ENCODE results near the gene FBXO7.
"Not testable (repeated sequence)": the region's sequence is repeated elsewhere in the genome, so short reads cannot be mapped to it uniquely, and the experiment has no call there.

The FBXO7 gene
- total RNA-seq, result 162 to 190 reads per million in 2 donors

DNA sequence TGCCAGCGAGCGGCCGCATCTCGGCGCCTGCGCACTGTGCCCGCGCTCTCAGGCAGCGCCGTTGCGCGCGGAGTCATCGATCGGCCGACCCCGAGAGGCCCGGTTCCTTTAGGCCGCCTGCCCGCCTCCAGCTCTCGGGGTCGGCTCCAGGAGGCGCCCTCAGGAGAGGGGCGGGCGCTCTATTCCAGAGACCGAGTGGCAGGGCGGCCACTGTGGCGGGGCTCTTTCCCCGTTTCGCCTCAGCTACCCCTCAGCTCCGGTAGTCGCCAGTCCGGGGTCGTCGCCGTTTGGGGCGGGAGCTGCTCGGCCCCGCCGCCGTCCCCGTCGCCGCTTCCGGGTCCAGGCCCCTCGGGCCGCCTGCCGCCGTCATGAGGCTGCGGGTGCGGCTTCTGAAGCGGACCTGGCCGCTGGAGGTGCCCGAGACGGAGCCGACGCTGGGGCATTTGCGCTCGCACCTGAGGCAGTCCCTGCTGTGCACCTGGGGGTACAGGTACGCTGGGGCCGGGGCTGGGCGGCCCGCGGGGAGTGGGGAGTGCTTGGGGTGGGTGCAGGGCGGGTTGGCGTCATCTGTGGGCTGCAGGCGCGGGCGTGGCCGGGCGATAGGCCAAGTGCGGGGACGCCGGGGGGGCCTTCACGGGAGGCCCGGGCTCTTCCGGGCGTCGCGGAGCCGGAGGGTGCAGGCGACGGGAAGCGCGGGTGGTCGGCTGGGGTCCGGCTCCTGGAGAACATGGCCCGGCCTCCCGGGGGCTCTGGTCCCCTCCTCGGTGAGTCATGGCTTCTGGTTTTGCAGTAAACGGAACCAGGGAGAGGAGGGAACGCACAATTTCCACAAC lies at the start of gene FBXO7:
Gene FBXO7, plus strand, starts transcription at position 177 of the 833 bp plus-strand sequence. Its CDS starts 192 bp downstream, at position 369.
- peak; percentile 78 for DNase-seq

- DNase-seq, result no peak
Measured at GRCh38 chr22:32426881-32427280, 47.7 kb upstream of the FBXO7 start.

DNA sequence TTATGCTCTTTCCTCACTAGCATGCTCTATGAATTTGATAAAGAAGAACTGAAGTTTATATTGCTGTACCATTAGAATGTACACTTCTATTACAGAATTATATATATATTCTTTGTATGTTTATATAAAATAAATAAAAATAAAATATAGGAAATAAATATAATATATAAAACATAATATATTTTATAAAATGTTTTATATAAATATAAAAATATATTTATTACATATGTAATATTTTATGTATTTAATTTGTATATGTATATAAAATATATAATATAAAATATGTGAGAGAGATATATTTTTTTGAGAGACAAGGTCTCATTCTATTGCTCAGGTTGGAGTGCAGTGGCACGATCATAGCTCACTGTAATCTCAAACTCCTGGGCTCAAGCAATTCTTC lies 44.3 kb upstream of the FBXO7 start:
- DNase-seq, result no peak

DNA sequence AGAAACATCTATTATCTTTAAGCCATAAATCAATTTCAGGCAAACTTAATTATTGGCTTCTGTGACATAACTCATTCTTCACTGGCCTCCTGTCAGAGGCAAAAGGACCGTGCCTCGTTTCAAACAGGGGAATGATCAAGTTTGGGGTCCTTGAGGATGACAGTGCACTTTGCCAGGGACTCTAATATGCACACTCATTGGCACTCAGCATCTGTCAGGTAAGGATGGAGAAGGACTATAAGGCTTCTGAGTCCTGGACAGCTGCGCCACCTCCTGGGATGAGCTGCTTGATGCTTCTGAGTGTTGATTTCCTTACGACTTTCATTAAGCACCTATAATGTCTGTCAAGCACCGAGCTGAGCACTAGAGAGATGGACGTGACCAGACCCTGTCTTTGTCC lies 30.5 kb upstream of the FBXO7 start:
- DNase-seq, result no peak

GRCh38 chr22:32446321-32446720 lies 28.3 kb upstream of the FBXO7 start:
- DNase-seq, result no peak

DNA sequence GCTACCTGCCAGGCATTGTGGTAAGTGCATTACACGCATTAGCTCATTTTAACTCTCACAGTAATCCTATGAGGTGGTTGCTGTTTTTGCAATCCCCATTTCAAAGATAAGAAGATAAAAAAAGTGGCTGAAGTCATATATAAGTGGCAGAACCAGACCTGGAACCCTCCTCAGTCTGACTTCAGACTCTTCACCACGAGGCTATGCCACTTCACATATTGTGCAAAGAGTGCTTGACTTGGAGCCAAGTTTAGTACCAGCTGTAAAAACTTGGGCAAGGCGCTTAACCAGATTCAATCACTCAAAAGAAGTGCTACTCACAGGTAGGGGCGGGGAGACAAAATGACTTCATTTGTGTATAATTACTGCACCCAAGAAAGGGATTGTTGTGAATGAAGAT lies 25.6 kb upstream of the FBXO7 start:
- DNase-seq, result no peak

DNA sequence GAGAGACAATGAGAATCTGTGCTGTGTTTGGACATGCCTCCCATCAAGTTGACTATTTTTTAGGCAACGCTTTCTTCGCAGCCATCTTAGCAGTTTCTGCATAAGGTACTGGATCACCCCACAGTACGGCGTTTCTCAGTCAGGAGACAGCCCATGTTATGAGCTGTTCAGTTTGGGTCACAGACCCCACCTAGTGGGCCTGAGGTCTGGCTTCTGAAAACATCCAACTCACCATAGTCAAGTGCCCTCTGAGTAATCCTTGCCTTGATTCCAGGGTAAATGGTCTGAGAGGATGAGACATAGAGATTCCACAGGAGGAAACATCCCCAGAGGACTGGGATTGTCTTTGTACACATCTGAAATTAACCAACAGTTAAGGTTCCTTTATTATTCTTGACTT lies 17.6 kb upstream of the FBXO7 start:
- no peak for DNase-seq

DNA sequence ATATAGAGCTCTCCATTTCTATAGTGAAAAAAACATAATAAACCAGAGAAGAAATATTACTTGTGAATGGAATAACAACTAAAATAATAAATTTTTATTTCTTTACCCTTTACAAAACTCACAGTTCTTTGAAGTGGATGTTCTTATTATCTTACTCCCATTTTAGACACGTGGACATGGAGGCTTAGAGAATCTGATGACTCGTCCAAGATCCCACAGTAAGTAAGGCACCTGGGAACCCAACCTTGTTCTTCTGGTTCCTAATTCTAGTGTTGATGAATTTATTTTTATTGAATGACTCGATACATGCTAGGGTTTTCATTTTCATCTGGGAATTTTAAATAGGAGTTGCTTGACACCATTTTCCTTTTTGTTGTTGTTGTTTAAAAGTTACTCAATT lies 12.2 kb upstream of the FBXO7 start:
- DNase-seq, result no peak

GRCh38 chr22:32465661-32466060 lies 8.9 kb upstream of the FBXO7 start:
- DNase-seq, result no peak

GRCh38 chr22:32466496-32466895 lies 8.1 kb upstream of the FBXO7 start:
- DNase-seq, result no peak

DNA sequence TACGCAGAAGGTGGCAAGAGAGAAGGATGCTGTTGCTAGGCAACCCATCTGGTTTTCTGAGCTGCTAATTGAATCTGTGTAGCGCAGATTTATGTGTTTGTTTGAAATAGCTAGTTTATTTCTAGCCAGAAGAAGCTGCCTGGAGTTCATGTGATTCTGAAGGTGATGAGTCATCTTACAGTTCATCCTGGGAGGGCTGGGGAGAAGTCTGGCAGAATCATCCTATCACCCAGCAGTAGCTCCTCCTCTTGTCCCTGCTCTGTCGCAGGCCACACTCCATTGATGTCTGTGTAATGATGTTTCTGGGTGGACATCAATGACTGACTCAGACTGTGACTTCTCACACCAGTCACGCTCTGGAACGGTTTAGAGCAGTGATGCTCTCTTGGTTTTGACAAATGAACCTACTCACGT lies 4.8 kb upstream of the FBXO7 start:
- DNase-seq, result no peak

GRCh38 chr22:32473388-32473952 lies 1.1 kb upstream of the FBXO7 start:
- DNase-seq, result no peak

- no peak for DNase-seq
Measured at GRCh38 chr22:32475468-32476010, 928 bp downstream of the FBXO7 start.

- DNase-seq, result no peak
Measured at GRCh38 chr22:32476281-32477195, 1.9 kb downstream of the FBXO7 start.

DNA sequence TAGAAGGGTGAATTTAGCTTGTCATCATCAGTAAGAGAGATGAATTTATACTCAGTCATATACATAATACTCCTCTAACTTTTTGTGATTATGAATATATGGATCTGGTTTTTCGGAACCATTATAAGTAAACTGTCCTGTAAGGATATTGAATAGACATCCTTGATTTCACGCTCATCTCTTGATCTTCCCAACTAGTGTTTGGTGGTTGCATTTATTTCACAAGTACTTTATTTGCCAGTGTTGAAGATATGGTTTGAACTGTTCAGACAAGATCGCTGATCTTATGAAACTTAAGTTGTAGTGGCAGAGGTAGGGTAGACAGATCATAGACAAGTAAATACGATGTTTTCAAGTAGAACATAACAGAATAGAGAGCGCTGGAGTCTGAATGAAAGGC lies 3.0 kb downstream of the FBXO7 start:
- no peak for DNase-seq

DNA sequence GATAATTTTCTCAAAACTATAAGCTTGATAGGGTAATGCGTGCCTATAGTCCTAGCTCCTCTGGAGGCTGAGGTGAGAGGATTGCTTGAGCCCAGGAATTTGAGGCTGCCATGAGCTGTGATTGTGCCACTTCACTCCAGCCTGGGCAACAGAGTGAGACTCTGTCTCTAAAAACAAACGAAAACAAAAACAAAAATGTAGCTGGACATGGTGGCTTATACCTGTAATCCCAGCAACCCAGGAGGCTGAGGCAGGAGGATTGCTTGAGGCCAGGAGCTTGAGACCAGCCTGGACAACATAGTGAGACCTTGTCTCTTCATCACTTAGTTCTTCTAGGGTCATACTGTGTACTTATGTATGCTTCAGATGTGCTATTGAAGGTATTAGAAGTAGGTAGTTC lies 3.9 kb downstream of the FBXO7 start:
- not testable (repeated sequence) for DNase-seq

- DNase-seq, result no peak
Measured at GRCh38 chr22:32478994-32479393, 4.4 kb downstream of the FBXO7 start.

DNA sequence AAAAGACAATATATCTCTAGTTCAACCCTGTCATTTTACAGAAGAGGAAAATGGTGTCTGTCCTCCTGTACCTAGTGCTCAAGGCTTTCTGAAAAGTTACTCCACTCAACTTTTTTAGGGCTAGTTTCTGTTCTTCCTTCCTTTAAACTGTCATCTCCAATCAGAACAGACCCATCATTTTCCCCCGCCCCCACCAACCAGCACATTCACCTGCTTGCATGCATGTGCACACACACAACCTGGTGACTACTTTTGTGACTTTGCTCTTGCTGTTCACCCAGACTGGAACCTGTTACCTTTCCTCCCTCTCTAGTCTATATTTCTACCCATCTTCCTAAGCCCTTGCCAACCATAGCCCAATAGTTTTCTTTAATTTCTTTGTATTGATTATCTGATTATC lies 5.6 kb downstream of the FBXO7 start:
- DNase-seq, result no peak

- DNase-seq, result no peak
Measured at GRCh38 chr22:32482708-32483107, 8.1 kb downstream of the FBXO7 start.

DNA sequence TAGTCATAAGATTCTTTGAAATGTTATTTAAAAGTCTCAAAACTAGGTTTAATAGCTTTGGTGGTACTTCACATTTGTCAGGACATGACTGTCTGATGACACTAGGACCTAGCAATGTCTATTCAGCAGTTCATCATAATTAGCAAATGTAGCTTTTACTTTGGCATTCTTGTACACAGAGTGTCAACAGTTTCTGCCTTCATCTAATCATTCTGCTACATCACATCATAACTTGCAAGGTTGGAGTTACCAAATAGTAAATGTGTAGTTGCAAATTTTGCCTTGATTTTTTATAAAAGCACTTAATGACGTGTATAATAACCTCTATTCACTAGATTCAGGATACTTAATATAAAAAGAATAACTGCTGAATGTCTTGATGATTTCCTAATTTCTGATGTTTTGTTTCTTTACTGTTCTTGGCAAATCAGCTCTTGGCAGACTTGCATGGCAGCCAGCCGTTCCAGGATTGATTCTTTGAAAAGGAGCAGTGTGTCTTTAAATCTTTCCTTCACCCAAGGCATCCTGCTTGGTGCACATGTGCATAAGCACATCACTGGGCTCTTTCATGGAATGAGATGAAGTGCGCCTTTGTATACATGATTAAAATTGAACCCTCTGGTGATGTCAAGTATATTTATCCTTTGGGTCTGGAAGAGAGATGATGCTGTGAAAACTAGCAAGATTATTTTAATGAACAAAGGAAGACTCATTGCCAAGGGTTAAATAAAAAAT lies 12.2 kb downstream of the FBXO7 start:
- no peak for DNase-seq

DNA sequence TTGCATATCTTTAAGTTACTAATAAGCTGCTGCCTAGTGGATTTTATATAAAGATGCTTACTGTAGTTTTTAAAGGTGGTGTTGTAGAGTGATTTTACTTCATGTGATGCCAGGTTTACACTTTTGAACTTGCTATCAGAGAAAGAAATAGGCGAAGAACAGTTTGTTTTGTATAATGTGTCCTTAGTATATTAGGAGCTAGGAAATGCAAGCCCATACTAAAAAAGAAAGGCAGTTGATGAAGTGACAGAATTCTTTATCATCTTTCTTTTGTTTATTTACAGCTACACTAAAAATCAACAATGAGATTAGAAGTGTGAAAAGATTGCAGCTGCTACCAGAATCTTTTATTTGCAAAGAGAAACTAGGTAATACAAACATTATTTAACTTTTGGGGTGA lies 12.8 kb downstream of the FBXO7 start:
- DNase-seq, result no peak

DNA sequence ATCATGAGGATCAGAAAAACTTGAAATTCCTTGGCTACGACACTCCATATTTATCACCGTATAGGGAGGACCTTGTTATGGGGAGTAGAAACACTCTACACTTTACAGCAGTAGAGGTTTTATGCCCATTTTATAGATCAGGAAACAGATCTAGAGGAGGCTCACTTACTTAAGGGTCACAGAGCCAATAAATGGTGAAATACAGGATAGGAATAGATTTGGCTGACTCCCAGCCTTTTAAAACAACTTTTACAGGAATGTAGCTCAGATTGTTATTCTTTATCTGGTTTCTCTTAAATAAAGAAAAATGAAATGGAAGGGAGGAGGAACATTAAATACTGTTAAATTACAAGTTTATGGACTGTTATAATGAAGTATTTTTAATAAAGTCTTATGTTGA lies 14.8 kb downstream of the FBXO7 start:
- DNase-seq, result no peak

All from activated gamma-delta T cell (primary cell).